ENCODE data around the gene FBXL17. TPM values are rescaled to one million over a fixed set of nuclear protein-coding genes. Genes with fewer than 3 reads are reported as not detected.

Gene FBXL17
- total RNA-seq, 2 experiments from 2014 or later: 9.2 to 10.0 TPM

DNA sequence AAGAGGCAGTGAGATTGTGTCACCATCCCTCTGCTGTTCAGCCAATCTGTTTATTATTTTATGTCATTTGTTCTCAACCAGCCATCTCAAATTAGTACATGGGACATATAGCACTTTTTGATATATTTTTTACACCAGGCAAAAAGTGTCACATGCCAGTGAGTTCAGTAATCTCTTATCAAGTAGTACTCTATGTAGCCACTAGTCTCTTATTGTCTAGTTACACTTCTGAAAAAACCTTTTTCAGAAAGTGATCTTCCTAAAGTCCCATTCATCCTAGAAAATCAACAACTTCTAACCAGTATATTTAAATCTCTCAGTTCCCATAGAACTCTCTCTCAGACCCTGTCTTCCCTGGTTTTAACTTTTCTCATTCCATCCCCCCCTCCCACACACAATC lies 321.6 kb downstream of the FBXL17 start:
- Mint-ChIP-seq H3K27me3 (no peaks in the 10 kb centered on the region), H3K36me3 (ENCODE audit: low read depth) (no peaks in the 10 kb centered on the region), H3K4me3 (no peak overlapping the region), H3K4me1 (no peaks in the 10 kb centered on the region), H3K9me3 (no peaks in the 10 kb centered on the region), H3K27ac (no peak overlapping the region)
- ChIA-PET CTCF (no interaction called here), POLR2A (no interaction called here)
- DNase-seq: no peak

DNA sequence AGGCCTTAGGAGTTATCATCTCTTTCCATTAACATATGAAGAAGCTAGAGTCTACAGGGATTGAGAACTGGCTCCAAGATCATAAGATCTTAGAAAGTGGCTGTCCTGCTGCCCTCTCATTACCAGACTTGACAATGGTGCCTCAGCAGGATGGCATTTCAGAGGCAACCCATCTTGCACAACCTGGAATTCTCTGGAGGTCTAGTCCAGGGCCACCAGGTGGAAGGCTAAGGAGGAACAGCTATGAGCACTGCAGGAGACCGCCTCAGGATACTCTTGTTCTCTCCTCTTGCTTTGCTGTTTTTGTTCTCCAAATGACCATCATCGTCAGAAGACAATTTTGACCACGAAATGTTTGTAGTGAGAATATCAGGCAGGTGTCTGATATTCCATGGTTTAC lies 322.6 kb downstream of the FBXL17 start:
- Mint-ChIP-seq H3K9me3 (peaks cover 3% of the 10 kb centered on the region), H3K27ac (no peak overlapping the region), H3K27me3 (no peaks in the 10 kb centered on the region), H3K4me1 (no peaks in the 10 kb centered on the region), H3K4me3 (no peak overlapping the region), H3K36me3 (ENCODE audit: low read depth) (no peaks in the 10 kb centered on the region)
- CTCF ChIA-PET: no interaction called here
- POLR2A ChIA-PET: no interaction called here
- DNase-seq: no peak

DNA sequence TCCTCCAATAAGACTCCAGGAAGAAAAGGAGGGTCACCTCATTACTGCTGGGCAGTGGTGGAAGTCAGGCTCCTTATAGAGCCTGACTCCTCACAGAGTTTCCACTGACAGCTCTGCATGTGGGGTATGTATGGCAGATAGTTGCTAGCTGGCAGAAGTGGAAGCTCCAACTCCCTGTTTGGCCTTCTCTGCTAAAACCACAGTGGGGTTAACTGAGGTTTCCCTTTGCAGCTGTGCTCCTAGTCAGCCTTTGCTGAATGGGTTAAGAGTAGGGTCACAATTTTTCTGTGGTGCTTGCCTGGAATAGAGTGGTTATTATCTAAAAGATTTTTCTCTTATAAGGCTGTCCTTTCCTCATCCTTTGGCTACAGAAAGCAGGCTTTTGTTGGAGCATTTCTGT lies 327.5 kb downstream of the FBXL17 start:
- ChIA-PET CTCF (no interaction called here), POLR2A (no interaction called here)
- H3K36me3 Mint-ChIP-seq (ENCODE audit: low read depth): no peaks in the 10 kb centered on the region
- H3K9me3 Mint-ChIP-seq: peaks cover 7% of the 10 kb centered on the region
- no peaks in the 10 kb centered on the region for H3K27me3 Mint-ChIP-seq
- no peak overlapping the region for H3K4me3 Mint-ChIP-seq
- H3K4me1 Mint-ChIP-seq: no peaks in the 10 kb centered on the region
- no peak overlapping the region for H3K27ac Mint-ChIP-seq
- no peak for DNase-seq

DNA sequence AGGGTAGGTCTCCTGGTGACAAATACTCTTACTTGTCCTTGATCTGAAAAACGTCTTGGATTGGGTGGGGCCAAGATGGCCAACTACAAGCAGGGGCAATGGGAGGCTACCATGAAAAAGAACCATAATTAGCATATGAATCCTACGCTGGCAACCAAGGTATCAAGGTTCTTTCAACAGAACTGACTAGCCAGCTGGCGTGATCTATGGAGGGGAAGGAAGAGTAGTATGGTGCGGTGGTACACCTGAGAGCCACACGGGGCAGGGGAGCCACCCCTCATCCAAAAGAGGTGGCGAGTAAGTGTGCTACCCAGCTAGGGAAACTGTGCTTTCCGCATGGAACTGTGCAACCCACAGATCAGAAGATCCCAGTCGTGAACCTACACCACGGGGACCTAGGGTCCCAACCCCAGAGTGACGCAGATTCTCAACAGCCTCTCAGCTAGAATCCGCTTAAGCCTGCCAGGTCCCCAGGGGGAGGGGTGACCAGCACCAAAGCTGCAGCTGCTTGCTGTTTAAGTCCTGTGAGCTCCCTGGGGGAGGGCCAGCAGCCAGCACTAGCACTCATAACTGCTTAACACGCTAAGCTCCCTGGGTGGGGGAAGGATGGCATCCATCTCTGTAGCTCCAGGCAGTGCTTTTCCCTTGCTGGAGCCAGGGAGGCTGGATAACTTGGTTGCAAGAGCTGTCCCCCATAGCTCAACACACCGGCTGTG lies 334.8 kb downstream of the FBXL17 start:
- no peak for DNase-seq
- no peaks in the 10 kb centered on the region for H3K27me3 Mint-ChIP-seq
- H3K27ac Mint-ChIP-seq: no peak overlapping the region
- ChIA-PET POLR2A (no interaction called here), CTCF (no interaction called here)
- no peaks in the 10 kb centered on the region for H3K4me1 Mint-ChIP-seq
- H3K9me3 Mint-ChIP-seq: peaks cover 9% of the 10 kb centered on the region
- no peak overlapping the region for H3K4me3 Mint-ChIP-seq
- H3K36me3 Mint-ChIP-seq (ENCODE audit: low read depth): peaks cover 4% of the 10 kb centered on the region

GRCh38 chr5:108036482-108036881 lies 345.4 kb downstream of the FBXL17 start:
- Mint-ChIP-seq H3K27ac (no peak overlapping the region), H3K4me3 (no peak overlapping the region), H3K4me1 (no peaks in the 10 kb centered on the region), H3K9me3 (no peaks in the 10 kb centered on the region), H3K36me3 (ENCODE audit: low read depth) (no peaks in the 10 kb centered on the region), H3K27me3 (no peaks in the 10 kb centered on the region)
- ChIA-PET POLR2A (no interaction called here), CTCF (no interaction called here)
- no peak for DNase-seq

DNA sequence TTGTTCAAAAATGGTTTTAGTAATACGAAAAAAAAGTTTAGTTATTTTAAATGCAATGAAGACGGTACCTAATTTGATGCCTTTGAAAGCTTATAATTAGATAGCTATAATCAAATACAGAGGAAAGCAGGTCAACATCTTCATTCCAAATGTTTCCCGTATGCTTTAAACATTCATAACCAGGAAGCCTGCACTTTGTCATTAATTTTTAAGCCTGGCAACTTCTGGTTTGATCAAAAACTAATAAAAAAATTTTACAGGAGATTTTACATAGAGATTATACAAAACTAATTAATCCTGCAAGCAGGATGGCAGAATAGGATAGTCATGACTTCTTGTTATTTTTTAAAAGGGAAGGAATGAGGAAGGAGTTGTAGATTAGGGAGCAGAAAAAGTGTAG lies 353.0 kb downstream of the FBXL17 start:
- no peaks in the 10 kb centered on the region for H3K9me3 Mint-ChIP-seq
- no peaks in the 10 kb centered on the region for H3K27me3 Mint-ChIP-seq
- ChIA-PET CTCF (no interaction called here), POLR2A (no interaction called here)
- H3K27ac Mint-ChIP-seq: no peak overlapping the region
- no peak for DNase-seq
- no peaks in the 10 kb centered on the region for H3K36me3 Mint-ChIP-seq (ENCODE audit: low read depth)
- H3K4me1 Mint-ChIP-seq: no peaks in the 10 kb centered on the region
- H3K4me3 Mint-ChIP-seq: no peak overlapping the region

GRCh38 chr5:108028412-108028811 lies 353.5 kb downstream of the FBXL17 start:
- H3K27me3 Mint-ChIP-seq: no peaks in the 10 kb centered on the region
- H3K27ac Mint-ChIP-seq: no peak overlapping the region
- no peak for DNase-seq
- ChIA-PET POLR2A (no interaction called here), CTCF (no interaction called here)
- no peaks in the 10 kb centered on the region for H3K4me1 Mint-ChIP-seq
- H3K4me3 Mint-ChIP-seq: no peak overlapping the region
- no peaks in the 10 kb centered on the region for H3K36me3 Mint-ChIP-seq (ENCODE audit: low read depth)
- H3K9me3 Mint-ChIP-seq: no peaks in the 10 kb centered on the region

DNA sequence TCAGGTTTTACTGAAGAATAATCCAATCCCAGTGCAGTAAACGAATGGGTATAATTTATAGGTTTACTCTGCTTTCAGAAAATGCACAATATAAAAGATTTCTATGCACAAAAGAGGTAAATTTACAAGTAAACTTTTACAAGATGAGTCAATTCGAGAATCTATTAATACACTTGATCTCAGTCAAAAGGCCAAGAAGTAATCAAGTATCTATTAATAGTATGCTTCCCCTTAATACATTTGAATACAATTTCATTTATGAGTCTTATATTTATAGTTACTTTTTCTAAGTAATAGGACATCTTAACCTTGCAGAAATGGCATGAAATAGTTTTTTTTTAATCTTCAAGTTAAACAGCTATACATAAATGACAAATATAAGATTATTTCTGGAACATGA lies 355.9 kb downstream of the FBXL17 start:
- Mint-ChIP-seq H3K9me3 (no peaks in the 10 kb centered on the region), H3K4me3 (no peak overlapping the region), H3K27ac (no peak overlapping the region), H3K27me3 (no peaks in the 10 kb centered on the region), H3K36me3 (ENCODE audit: low read depth) (no peaks in the 10 kb centered on the region), H3K4me1 (no peaks in the 10 kb centered on the region)
- CTCF ChIA-PET: no interaction called here
- POLR2A ChIA-PET: no interaction called here
- no peak for DNase-seq

- Mint-ChIP-seq H3K27ac (no peak overlapping the region), H3K27me3 (no peaks in the 10 kb centered on the region), H3K4me3 (no peak overlapping the region), H3K9me3 (no peaks in the 10 kb centered on the region), H3K4me1 (no peaks in the 10 kb centered on the region), H3K36me3 (ENCODE audit: low read depth) (no peaks in the 10 kb centered on the region)
- ChIA-PET POLR2A (no interaction called here), CTCF (no interaction called here)
- no peak for DNase-seq
These were observed 356.9 kb downstream of the FBXL17 start for GRCh38 chr5:108024986-108025385.

DNA sequence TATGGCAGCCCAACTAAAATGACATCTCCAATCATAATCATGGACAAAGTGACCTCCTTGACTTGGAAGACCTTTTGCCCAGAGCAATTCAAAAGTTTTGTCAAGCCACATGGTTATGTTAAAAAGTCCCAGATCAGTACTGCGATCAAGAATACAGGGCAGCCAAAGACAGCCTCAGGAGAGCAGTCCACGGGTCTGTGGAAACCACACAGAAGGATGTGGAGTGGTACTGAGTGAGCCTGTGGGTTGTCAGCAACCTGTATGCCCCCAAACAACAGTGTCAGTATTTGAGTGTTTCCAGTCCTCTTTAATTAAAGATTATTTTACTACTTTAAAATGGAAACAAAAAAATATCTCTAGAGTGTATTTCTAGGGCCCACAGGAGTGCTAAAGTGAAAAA lies 365.8 kb downstream of the FBXL17 start:
- ChIA-PET CTCF (no interaction called here), POLR2A (no interaction called here)
- Mint-ChIP-seq H3K36me3 (ENCODE audit: low read depth) (no peaks in the 10 kb centered on the region), H3K27ac (no peak overlapping the region), H3K4me3 (no peak overlapping the region), H3K27me3 (no peaks in the 10 kb centered on the region), H3K9me3 (no peaks in the 10 kb centered on the region), H3K4me1 (peaks cover 3% of the 10 kb centered on the region)
- no peak for DNase-seq

GRCh38 chr5:108006791-108007190 lies 375.1 kb downstream of the FBXL17 start:
- POLR2A ChIA-PET: no interaction called here
- H3K27me3 Mint-ChIP-seq: no peaks in the 10 kb centered on the region
- no peak overlapping the region for H3K27ac Mint-ChIP-seq
- no peaks in the 10 kb centered on the region for H3K36me3 Mint-ChIP-seq (ENCODE audit: low read depth)
- DNase-seq: no peak
- CTCF ChIA-PET: interaction anchor here (0.6 kb wide), 1 partner anchor 427 kb away, joined by 3 read pairs; no protein-coding TSS in a partner anchor
- H3K4me1 Mint-ChIP-seq: peaks cover 9% of the 10 kb centered on the region
- H3K4me3 Mint-ChIP-seq: no peak overlapping the region
- H3K9me3 Mint-ChIP-seq: no peaks in the 10 kb centered on the region

GRCh38 chr5:108003178-108003577 lies 378.7 kb downstream of the FBXL17 start:
- no peaks in the 10 kb centered on the region for H3K27me3 Mint-ChIP-seq
- no peaks in the 10 kb centered on the region for H3K9me3 Mint-ChIP-seq
- ChIA-PET CTCF (no interaction called here), POLR2A (no interaction called here)
- H3K4me1 Mint-ChIP-seq: peaks cover 9% of the 10 kb centered on the region
- peak overlapping the region; percentile 73 for H3K27ac Mint-ChIP-seq
- no peaks in the 10 kb centered on the region for H3K36me3 Mint-ChIP-seq (ENCODE audit: low read depth)
- no peak for DNase-seq
- peak overlapping the region; percentile 38 for H3K4me3 Mint-ChIP-seq

- no peak for DNase-seq
- H3K4me3 Mint-ChIP-seq: no peak overlapping the region
- H3K27me3 Mint-ChIP-seq: no peaks in the 10 kb centered on the region
- H3K36me3 Mint-ChIP-seq (ENCODE audit: low read depth): no peaks in the 10 kb centered on the region
- POLR2A ChIA-PET: no interaction called here
- peaks cover 9% of the 10 kb centered on the region for H3K4me1 Mint-ChIP-seq
- no peaks in the 10 kb centered on the region for H3K9me3 Mint-ChIP-seq
- no peak overlapping the region for H3K27ac Mint-ChIP-seq
- CTCF ChIA-PET: no interaction called here
These were observed 380.7 kb downstream of the FBXL17 start for GRCh38 chr5:108001222-108001621.

DNA sequence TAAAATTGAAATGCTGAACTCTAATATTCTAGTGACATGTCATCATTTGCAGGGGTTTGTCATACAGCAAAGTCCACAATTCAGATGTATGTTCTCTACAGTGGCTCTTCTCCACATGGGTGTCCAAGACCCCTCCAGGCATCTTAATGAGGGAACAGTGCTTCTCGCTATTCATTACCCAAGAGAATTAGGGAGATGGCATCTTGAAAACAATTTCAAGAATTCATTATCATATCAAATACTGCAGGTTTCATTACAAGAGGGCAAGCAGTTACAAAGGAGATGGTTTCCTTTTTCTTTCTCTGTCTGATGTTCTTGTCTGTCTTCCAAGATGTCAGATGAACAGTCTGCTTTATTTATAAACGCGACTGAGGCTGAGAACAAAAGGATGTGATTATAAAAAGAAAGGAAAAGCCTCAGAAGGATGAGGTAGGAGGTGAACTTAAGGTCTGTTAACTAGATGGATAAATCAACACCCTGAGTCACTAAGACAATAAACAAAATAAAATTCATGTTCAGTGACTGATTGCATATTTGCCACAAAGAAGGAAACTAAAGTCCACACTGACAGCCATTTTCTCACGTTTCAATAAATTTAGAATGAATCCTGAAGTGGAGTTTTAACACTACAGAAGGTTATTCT lies 384.4 kb downstream of the FBXL17 start:
- DNase-seq: no peak
- Mint-ChIP-seq H3K4me3 (no peak overlapping the region), H3K9me3 (no peaks in the 10 kb centered on the region), H3K4me1 (no peaks in the 10 kb centered on the region), H3K27ac (no peak overlapping the region), H3K36me3 (ENCODE audit: low read depth) (no peaks in the 10 kb centered on the region), H3K27me3 (no peaks in the 10 kb centered on the region)
- ChIA-PET CTCF (no interaction called here), POLR2A (no interaction called here)

Data from activated CD4-positive, alpha-beta memory T cell treated with anti-CD3 and anti-CD28 coated beads, Interleukin-2, amount 10 ng/mL, durations not matched to agents 7 days and 5 days (primary cell).